COLO829 (cell line): ENCODE data around the gene OR8D4.
"Not testable (repeated sequence)": the region's sequence is repeated elsewhere in the genome, so short reads cannot be mapped to it uniquely, and the experiment has no call there.

ENCODE experiments used
- DNase-seq: peaks from one replicate; pipeline ENCODE4 v3.0.0; 2012; ENCODE audit warnings: low spot score

The OR8D4 gene

DNA sequence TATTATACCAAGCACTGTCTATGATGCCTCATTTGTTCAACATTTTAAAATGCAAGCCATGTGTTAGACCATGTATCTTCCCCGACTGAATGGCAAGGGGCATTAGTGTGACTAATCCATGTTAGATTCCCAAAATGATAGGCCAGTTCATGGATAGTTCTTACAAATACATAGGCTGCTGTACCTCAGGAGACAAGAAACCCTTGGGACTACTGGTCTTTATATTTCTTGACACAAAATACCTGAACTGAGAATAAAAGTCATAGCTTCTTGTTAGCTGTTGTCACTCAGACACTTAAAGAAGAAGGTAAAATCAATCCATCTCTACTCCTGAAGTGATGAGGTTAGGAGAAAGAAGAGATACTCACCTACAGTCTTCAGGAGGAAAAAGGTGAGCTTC lies at the start of gene OR8D4:
Gene OR8D4, plus strand, starts transcription at position 301 of the 400 bp plus-strand sequence. CDS start 4,265 bp downstream, outside the sequence.
- DNase-seq: no peak

DNA sequence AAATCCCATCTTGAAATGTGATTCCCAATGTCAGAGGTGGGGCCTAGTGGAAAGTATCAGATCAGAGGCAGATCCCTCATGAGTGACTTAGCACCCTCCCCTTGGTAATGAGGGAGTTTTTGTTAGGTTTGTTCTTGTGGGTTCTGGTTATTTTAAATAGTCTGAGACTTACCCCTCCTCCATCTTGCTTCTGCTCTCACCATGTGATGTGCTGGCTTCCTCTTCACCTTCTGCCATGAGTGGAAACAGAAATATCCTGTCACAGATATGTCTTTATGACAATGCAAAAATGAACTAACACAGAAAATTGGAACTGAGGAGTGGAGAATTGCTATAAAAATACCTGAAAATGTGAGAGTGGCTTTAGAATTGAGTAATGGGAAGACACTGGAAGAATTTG lies 49.6 kb upstream of the OR8D4 start:
- DNase-seq: no peak

DNA sequence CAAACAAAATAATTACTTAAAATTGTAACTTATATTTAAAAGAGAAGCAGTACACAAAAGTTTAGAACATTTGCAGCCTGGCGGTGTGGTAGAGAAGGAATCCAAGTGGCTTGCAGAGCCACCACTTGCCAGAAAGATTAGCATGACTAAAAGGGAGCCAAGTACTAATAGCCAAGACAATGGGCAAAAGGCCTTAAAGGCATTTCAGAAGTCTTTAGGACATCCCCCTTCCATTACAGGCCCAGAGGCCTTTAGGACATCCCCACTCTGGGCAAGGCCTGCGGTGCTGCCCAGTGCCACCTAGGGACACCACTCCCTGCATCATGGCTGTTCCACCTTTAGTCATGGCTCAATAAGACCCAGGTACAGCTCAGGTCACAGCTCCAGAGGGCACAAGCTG lies 48.9 kb upstream of the OR8D4 start:
- no peak for DNase-seq

- no peak for DNase-seq
Measured at GRCh38 chr11:123856444-123856843, 45.5 kb upstream of the OR8D4 start.

DNA sequence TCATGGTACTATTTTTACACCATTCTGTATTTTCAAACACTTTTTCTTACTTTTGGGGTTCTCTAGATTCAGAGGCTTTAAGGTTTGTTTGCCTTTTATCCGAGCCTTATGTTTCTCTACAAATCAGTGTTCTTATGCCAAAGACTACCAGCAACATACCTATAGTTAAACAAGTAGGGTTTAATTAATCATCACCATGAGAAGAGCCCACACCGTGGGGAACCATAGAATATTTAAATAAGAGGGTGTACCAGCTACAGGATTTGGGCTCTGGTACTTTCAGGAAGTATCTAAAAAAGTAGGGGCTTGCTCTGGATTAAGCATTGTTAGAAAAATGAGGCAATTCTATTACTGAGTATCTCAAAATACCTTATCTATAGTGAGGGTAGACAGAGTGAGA lies 42.2 kb upstream of the OR8D4 start:
- no peak for DNase-seq

GRCh38 chr11:123865293-123865692 lies 36.7 kb upstream of the OR8D4 start:
- not testable (repeated sequence) for DNase-seq

GRCh38 chr11:123867795-123868194 lies 34.2 kb upstream of the OR8D4 start:
- DNase-seq: not testable (repeated sequence)

DNA sequence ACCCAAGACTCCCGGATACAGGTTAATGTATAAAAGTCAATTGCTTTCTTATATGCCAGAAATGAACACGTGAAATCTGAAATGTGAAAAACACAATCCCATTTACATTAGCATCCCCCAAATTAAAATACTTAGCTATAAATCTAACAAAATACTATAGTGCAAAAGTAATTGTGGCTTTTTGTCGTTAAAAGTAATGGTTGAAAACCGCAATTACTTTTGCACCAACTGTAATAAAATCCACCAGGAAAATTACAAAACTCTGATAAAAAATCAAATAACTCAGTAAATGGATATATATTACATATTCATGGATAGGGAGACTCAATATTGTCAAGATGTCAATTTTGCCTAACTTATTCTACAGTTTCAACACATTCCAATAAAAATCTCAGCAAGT lies 21.1 kb upstream of the OR8D4 start:
- no peak for DNase-seq

- DNase-seq: no peak
Measured at GRCh38 chr11:123885570-123885969, 16.4 kb upstream of the OR8D4 start, which contains the start of gene TMEM225. Gene TMEM225, minus strand, starts transcription at chr11:123885670. Its CDS starts 245 bp downstream, at chr11:123885425.

GRCh38 chr11:123892031-123892430 lies 9.9 kb upstream of the OR8D4 start:
- DNase-seq: no peak

DNA sequence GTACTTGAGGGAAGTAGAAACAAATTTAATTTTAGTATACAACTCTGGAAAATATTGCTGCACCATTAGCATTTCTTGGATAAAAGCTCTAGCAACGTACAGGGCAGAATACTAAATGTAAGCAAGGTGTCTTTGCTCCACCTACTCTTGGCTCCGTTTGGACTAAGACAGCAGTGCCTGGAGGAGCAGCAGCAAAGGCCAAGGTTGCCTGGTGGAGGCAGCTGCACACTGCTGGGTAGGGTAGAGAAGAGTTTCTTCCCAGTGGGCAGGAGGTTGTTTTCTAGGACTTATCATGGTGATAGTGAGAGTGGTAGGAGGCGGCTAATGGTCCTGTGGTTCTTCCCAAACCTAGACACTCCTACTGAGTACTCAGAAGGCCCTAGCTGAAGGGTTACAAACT lies 2.2 kb upstream of the OR8D4 start:
- DNase-seq: no peak

DNA sequence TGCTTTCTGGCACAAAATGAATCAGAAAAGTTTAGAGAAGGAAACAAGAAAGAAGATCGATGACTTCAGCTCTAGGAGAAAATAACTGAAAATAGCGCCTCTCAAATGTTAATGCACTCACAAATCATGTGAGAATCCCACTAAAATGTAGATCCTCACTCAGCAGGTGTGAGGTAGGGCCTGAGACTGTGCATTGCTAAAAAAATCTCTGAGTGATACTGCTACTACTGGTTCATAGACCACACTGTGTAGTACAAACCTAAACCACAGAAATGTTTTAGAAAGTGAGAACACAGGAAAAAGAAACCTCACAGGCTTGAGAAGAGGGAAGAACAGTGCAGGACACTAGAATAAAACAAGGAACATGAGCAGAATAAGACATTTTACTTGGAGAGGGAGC lies 2.0 kb downstream of the OR8D4 start:
- DNase-seq: no peak

- no peak for DNase-seq
Measured at GRCh38 chr11:123904932-123905331, 3.0 kb downstream of the OR8D4 start.

DNA sequence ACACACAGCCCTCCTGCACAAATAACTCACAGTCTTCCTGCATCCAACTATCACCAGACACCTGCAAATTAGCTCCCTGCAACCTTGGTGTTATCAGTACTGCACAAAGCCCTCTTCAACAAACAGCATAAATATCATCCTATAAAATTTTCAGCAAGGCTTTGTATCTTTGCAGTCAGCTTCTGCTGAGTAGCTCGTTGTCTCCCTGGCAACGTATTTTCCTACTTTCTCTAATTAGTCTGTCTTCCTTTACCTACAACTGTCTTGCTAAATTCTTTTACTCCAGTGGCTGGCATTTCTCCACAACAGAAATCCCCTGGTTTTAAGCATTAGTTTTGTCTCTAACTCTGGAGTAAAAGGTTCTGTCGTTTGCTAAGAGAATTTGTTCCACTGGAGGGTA lies 3.9 kb downstream of the OR8D4 start:
- DNase-seq: no peak

- DNase-seq: no peak
Measured at GRCh38 chr11:123920943-123921342, 19.0 kb downstream of the OR8D4 start.

GRCh38 chr11:123924027-123924426 lies 22.1 kb downstream of the OR8D4 start:
- DNase-seq: no peak

GRCh38 chr11:123939317-123939716 lies 37.4 kb downstream of the OR8D4 start, which contains the start of gene OR4D5:
Gene OR4D5, plus strand, starts transcription at chr11:123939617. Its CDS starts 0 bp downstream, at chr11:123939617.
- no peak for DNase-seq

GRCh38 chr11:123942413-123942812 lies 40.4 kb downstream of the OR8D4 start:
- no peak for DNase-seq

- no peak for DNase-seq
Measured at GRCh38 chr11:123943738-123944137, 41.8 kb downstream of the OR8D4 start, which contains the start of gene OR6T1. Gene OR6T1, minus strand, starts transcription at chr11:123943838. Its CDS starts 0 bp downstream, at chr11:123943838.

DNA sequence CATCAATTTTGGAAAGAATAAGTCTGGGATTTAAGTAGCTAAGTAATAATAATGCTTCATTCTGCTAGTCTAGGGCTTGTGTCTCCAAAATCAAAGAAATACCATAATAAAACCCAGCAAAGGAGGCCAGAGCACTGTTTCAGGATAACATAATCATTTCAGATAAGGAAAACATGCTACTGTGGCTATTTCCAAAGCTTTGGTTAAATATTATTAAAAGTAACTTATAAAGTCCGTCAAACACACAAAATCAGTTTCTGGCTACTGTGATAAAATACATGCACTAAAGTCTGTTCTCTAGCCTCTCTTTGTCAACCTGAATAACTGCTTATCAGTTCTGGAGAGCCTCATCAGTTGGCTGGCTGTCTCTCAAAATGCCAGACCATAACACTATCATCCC lies 43.2 kb downstream of the OR8D4 start:
- DNase-seq: no peak

GRCh38 chr11:123956752-123957151 lies 54.8 kb downstream of the OR8D4 start:
- no peak for DNase-seq
